NCI-H1436 treated with DMSO at 0.1 percent for 48 hours (cell line): ENCODE data around the gene C17orf58.
A peak's percentile ranks its signal among the peaks of the same experiment; 100 is the strongest.
"Not testable (repeated sequence)": the region's sequence is repeated elsewhere in the genome, so short reads cannot be mapped to it uniquely, and the experiment has no call there.

Experiments
- DNase-seq: peaks from one replicate; lab custom pipeline; 2025; lab: John Stamatoyannopoulos, UW

The C17orf58 gene

DNA sequence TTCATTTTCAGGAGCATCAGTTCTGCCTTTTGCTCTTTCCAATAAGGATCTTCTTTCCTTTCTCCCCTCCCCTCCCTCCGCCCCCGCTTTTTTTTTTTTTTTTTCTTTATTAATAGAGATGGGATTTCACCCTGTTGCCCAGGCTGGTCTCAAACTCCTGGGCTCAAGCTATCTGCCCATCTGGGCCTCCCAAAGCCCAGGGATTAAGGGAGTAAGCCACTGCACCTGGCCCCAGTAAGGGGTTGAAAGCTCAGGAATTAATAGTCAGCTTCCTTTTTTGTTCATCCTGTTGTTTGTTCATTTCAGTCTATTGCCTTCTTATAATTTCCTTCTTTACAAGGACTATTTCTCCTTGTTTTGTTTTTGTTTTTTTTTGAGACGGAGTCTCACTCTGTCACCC, 7.9 kb upstream of the C17orf58 start:
- no peak for DNase-seq

DNA sequence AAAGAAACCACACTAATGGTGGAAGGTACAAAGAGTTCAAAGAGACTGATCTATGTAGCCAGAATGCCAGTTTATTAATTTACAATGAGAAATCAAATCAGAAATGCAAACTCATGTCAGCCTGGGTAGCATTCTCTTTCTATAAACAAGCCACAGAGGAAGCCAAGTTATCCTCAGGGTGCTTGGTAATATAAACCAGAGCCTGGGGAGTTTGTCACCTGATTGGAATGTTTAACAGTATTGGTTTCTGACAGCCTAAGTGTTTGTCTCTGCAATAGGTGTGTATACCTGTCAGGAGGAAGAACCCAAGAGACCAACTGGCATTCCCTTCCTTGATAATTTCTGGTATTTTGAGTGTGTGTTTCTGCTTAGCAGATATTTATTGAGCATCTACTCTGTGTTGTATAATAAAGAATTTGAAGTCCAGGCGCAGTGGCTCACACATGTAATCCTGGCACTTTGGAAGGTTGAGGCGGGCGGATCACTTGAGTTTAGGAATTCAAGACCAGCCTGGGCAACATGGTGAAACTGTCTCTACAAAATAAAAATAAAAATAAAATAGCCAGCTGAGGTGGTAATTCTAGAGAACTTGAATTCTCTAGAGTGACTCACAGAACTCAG, 3.1 kb upstream of the C17orf58 start:
- no peak for DNase-seq

DNA sequence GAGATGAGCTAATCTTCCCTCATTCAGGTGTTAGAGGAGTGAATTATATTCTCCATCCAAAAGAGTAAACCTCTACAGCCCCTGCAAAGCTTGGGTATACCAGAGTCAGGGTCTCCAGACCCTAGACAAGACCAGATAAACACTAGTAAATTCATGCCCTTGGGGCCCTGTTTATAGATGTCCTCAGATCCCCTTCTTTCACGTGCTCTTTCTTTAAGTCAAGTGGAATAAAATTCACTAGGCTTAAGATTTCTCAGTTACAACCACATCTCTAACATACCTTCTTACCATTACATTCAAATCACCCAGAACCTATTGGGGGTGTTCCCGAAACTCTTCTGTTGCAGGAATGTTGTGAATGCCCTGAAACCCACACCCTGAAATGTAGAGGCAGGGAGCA, 2.2 kb upstream of the C17orf58 start:
- DNase-seq, result no peak

DNA sequence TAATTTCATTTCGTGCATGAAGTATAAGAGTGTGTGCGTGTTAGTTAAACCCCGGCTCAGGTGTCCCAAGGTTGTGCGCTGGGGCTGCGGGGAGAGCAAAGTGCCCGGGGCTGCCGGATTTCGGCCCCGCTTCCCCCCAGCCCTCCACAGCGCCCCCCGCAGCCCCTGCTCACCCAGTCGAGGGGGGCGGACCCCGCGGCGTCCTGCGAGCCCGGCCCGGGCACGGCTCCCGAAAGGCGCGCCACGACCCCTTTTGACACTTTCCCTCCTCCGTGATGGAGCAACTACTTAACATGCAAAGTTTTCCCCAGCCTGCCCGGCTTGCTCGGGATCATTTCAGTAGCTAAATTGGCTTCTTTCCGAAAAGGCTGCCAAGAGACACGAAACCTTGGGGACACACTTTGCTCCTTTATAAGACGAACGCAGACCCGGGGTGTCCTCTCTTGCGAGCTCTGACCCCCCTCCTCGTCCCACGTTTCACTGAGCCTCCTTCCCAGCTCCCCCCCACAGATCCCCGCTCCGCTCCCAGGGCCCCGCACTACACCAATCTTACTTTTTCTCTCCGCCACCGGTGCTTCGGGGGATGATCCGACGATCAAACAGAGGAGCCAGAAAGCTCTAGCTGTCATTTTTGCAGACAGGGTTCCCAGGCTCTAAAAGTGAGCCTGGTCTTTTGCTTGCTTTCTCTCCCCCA, 552 bp downstream of the C17orf58 start:
- DNase-seq, result no peak

DNA sequence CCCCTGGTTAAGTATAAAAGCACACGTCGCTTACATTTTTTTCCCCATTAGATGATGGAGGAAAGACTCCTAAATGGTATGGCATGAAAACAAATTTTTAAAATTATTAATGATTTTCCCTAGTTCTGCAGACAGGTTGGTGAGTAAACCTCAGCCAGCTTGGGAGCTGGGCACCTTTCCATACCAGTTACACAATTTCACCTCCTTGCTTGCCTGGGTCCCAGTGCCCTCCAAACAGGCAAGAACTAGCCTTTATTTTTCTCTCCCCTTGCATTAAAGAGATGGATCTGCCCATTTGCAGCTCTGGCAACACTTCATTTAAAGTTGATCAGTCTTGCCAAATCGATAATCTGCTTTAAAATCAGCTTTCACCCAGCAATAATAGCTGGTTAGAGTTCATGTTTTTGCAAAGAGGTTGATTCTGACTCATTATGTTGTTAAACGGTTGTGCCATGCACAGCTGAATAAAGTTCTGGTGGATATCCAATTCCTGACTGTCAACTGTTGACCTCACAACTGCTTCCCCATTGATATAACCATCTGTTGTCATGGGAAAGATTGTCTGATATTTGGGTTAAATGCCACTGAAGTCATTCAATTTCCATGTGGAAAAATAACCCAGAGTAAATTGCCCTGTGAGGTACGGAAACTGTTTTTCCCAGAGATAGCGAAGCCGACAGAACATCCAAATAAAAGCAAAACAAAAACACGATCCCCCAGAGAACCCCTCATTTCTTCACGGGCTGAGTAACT, 1.3 kb downstream of the C17orf58 start:
- DNase-seq, result no peak

DNA sequence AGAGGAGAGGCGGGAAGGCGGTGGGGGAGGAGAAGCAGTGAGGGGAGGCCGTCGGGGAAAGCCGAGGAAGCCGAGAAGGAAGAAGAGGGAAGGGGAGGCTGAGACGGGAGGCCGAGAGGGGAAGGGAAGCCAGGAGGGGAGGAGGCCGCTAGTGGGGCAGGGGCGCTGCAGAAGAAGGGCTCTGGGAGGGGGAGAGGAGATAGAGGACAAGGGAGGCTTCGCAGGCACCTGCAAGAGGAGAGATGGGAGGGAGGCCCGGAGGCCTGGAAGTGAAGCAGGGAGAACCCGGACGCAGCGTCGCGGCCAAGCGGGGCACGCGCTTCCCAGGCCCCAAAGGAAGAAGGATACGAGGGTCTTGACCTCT, 2.3 kb downstream of the C17orf58 start:
- no peak for DNase-seq

DNA sequence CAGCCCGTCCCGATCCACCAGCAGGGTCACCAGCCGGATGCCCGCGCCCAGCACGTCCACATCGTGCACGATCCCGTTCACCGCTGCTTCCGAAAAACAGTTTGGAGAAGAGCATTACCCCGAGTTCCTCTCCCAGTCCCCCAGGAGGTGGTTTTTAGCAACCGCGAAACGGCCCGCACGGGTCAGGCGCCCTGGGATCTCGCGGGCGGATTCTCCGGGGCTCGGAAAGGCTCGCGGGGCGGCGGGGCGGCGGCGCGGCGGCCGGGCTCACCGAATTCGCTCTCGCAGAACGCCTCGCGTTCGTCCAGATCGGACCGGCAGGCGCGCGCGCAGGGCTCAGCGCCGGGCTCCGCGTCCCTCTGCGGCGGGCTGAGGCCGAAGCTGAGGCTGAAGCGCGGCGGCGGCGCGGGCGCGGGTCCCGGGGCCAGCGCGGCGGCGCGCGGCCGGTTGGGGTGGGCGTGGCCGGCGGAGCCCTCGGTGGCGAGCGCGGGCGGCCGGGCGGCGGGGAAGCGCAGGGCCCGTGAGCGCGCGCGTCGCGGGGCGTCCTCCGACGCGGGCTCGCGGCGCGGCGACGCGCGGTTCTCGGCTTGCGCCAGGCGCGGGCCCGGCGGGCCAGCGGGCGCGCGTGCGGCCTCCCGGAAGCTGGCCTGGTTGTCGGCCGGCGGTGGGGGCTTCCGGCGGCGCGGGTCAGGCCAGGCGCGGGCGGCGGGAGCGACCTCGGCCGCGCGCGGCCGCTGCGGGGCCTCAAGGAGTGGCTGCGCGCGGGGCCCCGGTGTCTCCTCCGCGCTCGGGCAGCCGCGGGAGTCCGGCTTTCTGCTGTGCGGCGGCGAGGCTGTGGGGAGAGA, 2.9 kb downstream of the C17orf58 start:
- DNase-seq, result peak; percentile 38

DNA sequence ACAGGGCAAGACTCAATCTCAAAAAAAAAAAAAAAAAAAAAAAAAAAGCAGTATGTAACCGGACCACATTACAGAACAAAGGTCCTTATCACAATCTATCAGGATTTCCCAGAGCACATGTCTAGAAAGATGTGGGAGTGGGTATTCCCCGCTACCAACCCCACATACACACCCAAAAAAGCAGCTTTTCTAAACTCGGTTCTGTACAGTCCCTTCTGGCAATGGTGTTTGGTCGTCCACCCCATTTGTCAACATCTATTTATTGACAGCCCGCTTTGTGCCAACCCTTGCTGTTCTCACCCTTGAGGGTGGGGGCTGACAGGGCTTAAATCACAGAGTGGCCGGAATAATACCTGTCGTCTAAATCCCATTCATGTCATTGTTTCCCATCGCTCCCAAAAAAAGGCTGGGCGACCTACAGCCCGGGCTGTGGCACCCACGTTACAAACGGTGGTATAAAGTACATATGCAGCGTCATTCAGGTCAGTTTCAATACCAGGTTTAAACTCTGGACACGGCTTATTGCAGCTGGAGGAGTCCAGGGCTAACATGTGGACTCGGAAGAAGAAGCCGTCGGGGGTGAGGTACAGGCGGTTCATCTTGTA, 3.6 kb downstream of the C17orf58 start:
- DNase-seq, result no peak

DNA sequence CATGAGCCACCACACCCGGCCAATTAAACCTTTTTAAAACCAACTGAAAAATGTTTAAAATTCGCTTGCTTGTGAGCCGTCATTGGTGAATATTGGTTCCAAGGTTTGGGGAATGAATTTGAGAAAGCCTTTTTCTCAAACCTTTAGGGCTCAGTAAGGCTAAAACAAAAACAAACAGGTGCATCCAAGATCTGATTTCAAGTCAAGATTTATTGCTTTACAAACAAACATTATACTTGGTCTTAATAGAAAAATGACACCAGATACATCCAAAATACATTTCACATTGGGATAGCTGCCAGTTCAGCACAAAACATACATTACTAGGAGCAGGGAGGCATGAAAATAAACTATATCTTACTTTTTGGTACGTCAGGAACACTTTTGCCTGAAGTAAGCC, 5.4 kb downstream of the C17orf58 start:
- DNase-seq, result peak; percentile 19

DNA sequence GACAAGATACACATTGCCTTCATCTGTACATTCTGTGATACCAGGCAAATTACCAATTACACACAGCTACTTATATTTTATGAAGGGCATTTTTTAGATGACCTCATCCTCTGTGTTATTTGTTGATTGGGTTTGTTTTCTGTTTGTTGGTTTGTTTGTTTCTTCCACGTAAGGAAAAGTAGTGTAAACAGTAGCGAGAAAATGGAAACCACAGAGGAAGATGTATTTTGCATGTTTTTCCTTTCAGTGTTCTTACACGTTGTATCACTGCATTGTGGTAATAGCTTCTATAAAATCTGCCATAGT, 12.9 kb downstream of the C17orf58 start:
- no peak for DNase-seq

DNA sequence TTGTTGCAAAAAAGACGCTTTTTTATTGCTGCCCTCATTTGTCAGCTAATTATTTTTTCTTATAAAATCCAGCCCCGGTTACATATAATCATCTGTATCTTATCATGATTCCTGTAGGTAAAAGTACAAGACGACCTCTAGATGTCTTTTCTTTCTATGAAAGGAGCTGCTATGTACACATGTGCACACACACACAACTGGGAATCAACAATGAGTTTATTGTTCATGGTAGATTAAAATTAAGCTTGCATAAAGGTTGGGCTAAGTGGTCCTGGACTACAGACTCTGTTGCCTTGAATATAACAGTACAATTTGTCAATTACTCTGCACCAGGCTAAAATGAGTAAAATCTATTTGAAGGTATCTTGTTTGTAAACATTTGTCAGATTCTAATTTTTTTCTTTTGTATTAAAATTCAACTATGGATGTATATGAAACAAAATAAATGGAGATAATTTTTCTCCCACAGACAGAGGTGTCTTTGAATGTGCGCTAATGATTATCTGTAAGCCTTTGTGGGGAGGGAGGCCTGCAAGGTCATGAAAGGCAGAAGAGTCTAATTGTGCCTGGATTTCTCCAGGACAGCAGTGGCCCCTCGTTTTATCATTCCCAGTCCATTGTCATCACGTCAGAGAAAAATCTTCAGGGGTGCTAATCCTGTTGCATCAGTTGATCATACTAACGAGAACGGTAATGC, 13.4 kb downstream of the C17orf58 start:
- no peak for DNase-seq

DNA sequence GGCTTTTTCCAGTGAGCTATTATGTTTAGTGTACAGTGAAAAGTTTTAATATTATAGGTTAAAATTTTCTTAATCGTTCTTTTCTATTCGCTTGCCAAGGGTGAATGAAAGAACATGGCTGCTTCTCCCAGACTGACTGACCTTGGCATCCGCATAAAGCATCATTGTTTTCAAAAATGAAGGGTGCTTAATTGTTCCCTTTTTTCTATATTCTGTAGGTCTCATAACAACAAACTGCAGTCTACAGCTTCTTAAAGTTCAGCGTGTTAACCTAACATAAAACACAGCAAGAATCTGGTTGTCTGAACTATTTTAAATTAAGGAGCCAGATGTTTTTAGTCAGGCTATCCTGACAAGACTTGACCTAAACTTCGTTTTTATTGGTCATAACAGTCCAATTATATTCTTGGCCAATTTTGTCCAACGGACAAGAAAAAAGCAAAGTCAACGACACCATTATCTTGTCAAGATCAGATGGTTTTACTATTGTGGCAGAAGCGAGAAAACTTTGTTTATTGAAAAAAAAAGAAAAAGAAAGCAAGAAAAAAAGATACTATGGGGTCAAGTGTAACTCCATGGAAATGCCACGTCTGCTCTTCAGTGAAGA, 14.1 kb downstream of the C17orf58 start:
- no peak for DNase-seq

DNA sequence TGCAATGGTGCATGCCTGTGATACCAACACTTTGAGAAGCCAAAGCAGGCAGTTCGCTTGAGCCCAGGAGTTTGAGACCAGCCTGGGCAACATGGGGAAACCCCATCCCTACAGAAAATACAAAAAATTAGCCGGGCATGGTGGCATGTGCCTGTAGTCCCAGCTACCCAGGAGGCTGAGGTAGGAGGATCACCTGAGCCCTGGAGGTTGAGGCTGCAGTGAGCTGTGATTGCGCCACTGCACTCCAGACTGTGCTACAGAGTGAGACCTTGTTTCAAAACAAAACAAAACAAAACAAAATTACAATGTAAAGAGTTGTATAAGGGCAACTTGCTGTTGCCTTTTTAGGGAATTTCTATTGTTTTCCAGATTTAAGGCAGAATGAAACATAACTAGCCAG, 15.4 kb downstream of the C17orf58 start:
- not testable (repeated sequence) for DNase-seq

DNA sequence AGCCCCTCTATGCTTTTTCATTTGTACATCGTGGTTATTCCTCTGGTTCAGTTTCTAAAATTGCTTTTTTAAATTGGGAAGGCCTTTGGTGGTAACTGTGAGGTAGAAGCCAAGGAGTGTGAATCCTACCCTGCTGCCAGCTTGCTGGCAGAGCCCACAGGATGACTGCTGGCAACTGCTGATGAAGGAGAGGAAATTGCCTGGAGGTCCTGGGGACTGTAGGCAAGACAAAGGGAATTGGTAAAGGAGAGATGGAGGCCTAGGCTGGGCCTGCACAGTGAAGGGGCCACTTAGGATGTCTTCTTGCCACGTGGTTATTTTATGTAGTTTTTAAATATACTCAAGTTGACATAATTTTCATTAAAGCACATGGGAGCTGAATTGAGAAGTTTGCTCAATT, 15.8 kb downstream of the C17orf58 start:
- DNase-seq, result no peak

DNA sequence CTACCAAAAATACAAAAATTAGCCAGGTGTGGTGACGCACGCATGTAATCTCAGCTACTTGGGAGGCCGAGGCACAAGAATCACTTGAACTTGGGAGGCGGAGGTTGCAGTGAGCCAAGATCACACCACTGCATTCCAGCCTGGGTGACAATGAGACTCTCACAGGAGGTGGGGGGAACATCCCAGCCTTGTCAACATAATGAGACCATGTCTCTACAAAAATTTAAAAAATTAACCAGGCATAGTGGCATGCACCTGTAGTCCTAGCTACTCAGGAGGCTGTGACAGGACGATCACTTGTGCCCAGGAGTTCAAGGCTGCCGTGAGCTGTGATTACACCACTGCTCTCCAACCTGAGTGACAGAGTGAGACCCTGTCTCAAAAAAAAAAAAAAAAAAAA, 20.0 kb downstream of the C17orf58 start:
- not testable (repeated sequence) for DNase-seq

DNA sequence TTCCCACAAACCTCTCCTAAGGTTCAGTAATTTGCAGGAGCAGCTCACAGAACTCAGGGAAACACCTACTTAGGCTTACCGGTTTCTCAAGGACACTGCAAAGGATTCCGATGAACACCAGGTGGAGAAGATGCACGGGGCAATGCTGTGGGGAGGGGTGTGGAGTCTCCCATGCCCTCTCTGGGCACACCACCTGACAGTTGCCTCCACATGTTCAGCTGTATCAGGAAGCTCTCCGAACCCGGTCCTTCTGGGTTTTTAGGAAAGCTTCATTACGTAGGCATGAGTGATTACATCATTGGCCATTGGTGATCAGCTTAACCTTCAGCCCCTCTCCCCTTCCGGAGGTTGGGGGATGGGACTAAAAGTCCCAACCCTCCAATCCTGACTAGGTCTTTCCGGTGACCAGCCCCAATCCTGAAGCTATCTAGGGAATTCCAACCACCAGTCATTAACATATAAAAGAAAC, 21.6 kb downstream of the C17orf58 start:
- no peak for DNase-seq

DNA sequence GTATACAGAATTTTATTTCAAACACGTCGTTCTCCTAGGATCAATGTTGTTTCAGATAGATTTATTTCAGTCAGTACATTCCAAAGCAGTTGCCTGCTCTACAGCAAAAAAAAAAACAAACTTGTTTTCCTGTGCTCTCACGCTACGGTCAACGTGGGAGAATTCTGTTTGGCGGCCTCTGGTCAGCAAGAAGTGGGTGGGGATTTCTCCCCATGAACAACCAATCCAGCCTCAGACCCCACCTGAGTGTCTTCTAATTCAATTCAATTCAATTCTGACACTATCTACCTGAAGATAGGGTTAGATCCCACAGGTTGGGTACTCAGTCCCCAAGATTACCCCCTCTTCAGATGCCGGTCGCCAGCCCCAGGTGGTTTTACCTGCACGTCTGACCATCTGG, 22.1 kb downstream of the C17orf58 start:
- no peak for DNase-seq

DNA sequence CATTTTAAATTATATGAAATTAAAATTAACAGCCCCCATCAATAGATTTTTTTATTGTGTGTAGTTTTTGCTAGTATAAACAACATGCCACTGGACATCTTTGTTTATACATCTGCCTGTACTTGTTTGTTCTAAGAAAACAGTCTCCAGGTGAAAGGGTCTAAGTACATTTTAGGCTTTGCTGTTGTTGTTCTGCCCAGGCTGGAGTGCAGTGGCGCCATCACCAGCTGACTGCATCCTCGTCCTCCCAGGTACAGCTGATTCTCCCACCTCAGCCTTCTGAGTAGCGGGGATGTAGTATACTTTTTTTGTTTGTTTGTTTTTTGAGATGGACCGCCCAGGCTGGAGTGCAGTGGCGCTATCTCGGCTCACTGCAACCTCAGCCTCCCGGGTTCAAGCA, 25.5 kb downstream of the C17orf58 start:
- DNase-seq, result no peak

DNA sequence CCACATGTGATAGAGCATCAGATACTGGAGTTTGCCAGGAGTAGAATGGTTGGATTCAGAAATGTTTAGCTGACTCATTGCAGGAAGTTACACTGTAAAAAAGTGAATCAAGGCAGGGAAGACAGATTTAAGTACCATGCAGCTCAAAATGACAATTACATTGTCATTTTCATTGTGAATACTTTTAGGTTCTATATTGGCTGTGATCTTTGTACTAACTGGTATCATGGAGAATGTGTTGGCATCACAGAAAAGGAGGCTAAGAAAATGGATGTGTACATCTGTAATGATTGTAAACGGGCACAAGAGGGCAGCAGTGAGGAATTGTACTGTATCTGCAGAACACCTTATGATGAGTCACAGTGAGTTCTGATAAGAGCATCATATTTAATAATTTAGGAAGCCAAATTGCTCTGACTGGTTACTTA, 33.1 kb downstream of the C17orf58 start:
- peak; percentile 57 for DNase-seq

DNA sequence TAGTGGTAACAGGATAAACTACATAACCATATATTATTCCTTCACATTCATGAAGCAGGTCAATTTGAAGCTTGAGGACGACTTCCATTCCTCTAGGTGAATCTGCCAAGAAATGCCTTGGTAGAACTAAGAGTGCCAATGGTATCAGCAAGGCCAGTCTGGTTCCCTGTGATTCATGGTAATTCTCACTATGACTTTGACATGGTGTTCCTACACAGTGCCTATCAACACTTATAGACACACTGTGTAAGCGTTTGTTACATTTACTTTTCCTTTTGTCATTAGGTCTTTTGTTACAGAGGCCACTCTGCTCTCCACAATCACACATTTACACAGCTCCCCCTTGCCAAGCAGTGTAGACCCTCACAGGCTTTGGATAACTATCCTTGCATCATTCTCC, 34.1 kb downstream of the C17orf58 start:
- not testable (repeated sequence) for DNase-seq

DNA sequence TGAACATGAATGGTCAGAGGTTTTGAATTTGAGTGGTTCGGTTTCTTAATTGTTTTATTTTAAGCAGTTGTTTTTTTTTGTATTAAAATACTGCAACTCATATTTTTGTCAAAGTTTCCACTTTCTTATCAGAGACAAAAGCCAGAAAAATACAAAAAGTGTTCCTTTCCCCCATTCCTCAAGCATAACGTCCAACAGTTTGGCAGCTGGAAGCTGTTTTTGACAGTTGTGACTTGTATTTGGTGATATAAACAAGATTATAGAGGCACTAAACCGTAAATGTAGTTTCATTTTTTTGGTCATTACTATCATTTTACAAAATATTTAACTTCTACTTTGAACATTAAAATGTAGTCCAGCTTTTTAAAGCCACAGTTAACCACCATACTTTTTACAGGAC, 36.0 kb downstream of the C17orf58 start:
- not testable (repeated sequence) for DNase-seq
